IMR-90 (cell line): ENCODE data around the gene ITGA4. TPM values are rescaled to one million over a fixed set of nuclear protein-coding genes. Genes with fewer than 3 reads are reported as not detected.

Source experiments
- ATAC-seq: fragments of 200-7000 bp; cut with Tn5 transposase; 2 replicates; pipeline ENCODE4 v1.9.1; 2020; ENCODE audit warnings: low read depth, mild to moderate bottlenecking, moderate library complexity
- BruUV-seq: library from RNA; stranded (reverse); fragments of 400-500 nt; replicated peaks from 2 replicates; lab custom pipeline; 2021; lab: Mats Ljungman, UMichigan
- CTCF ChIA-PET: fragments of 300-600 bp; formaldehyde crosslinking; extraction: SDS; loops from one replicate; lab custom pipeline; 2021; ENCODE audit warnings: antibody characterized with exemption; lab: Yijun Ruan, JAX
- POLR2A ChIA-PET: fragments of 300-600 bp; sonication (Branson Sonifier 250); formaldehyde crosslinking; loops from one replicate; lab custom pipeline; 2022; ENCODE audit warnings: antibody characterized with exemption; ENCODE audit not compliant: unreplicated experiment; lab: Charles Lee
- DNase-seq: peaks from one replicate; pipeline ENCODE4 v3.0.0; 2013
- H2AFZ ChIP-seq: replicated peaks from 2 replicates; pipeline ENCODE3; 2013; ENCODE audit warnings: low read length, mild to moderate bottlenecking; ENCODE audit not compliant: poor library complexity
- H2AK5ac ChIP-seq: 2 replicates; pipeline ENCODE4 v1.6.1; 2013; ENCODE audit warnings: low read depth, low read length, inconsistent platforms
- H2AK9ac ChIP-seq: replicated peaks from 2 replicates; pipeline ENCODE3; 2013; ENCODE audit warnings: mild to moderate bottlenecking, low read depth, low read length, moderate library complexity; ENCODE audit not compliant: poor library complexity
- H2BK120ac ChIP-seq: 2 replicates; pipeline ENCODE4 v1.6.1; 2013; ENCODE audit warnings: low read depth, low read length, inconsistent platforms
- H2BK15ac ChIP-seq: 3 replicates; pipeline ENCODE4 v1.6.1; 2013; ENCODE audit warnings: low read depth, low read length, inconsistent platforms
- H2BK20ac ChIP-seq: 2 replicates; pipeline ENCODE4 v1.6.1; 2013; ENCODE audit warnings: low read depth, mild to moderate bottlenecking, inconsistent platforms, low read length, moderate library complexity
- H2BK5ac ChIP-seq: 2 replicates; pipeline ENCODE4 v1.6.1; 2013; ENCODE audit warnings: mild to moderate bottlenecking, low read depth, low read length, inconsistent platforms; ENCODE audit not compliant: poor library complexity, severe bottlenecking
- H3K14ac ChIP-seq: replicated peaks from 2 replicates; pipeline ENCODE4 v1.6.1; 2013; ENCODE audit warnings: low read depth, low read length, inconsistent platforms
- H3K18ac ChIP-seq: 2 replicates; pipeline ENCODE4 v1.6.1; 2013; ENCODE audit warnings: low read depth, low read length, control low read depth
- H3K23ac ChIP-seq: 2 replicates; pipeline ENCODE4 v1.6.1; 2013; ENCODE audit warnings: low read depth, low read length, inconsistent platforms
- H3K27ac ChIP-seq: 2 replicates; pipeline ENCODE4 v1.5.1; 2013; ENCODE audit warnings: mild to moderate bottlenecking, control low read depth, low read length; ENCODE audit not compliant: insufficient read depth
- H3K27me3 ChIP-seq: 2 replicates; pipeline ENCODE4 v1.6.1; 2013; ENCODE audit warnings: low read length; ENCODE audit not compliant: control insufficient read depth, insufficient read depth
- H3K36me3 ChIP-seq: 2 replicates; pipeline ENCODE4 v1.6.1; 2013; ENCODE audit warnings: low read length, mixed read lengths; ENCODE audit not compliant: control insufficient read depth, insufficient read depth
- H3K4ac ChIP-seq: 2 replicates; pipeline ENCODE4 v1.6.1; 2013; ENCODE audit warnings: low read depth, low read length, inconsistent platforms
- H3K4me1 ChIP-seq: 2 replicates; pipeline ENCODE4 v1.6.1; 2013; ENCODE audit warnings: low read length, mixed read lengths; ENCODE audit not compliant: control insufficient read depth, insufficient read depth
- H3K4me2 ChIP-seq: 2 replicates; pipeline ENCODE4 v1.6.1; 2013; ENCODE audit warnings: low read depth, mild to moderate bottlenecking, control low read depth, low read length, moderate library complexity
- H3K4me3 ChIP-seq: 2 replicates; pipeline ENCODE4 v1.5.1; 2013; ENCODE audit warnings: low read depth, mild to moderate bottlenecking, control low read depth, low read length, moderate library complexity; ENCODE audit not compliant: insufficient read depth
- H3K56ac ChIP-seq: 2 replicates; pipeline ENCODE4 v1.6.1; 2013; ENCODE audit warnings: low read length, inconsistent platforms; ENCODE audit not compliant: insufficient read depth; ENCODE audit errors: extremely low read depth
- H3K79me1 ChIP-seq, 2 experiments: 2 replicates each; pipeline ENCODE4 v1.6.1; 2013; ENCODE audit warnings: low read length in 2 of 2, inconsistent platforms in 1 of 2, low read depth in 1 of 2
- H3K9ac ChIP-seq: 2 replicates; pipeline ENCODE4 v1.6.1; 2013; ENCODE audit warnings: low read depth, low read length, control low read depth
- H3K9me1 ChIP-seq: 2 replicates; pipeline ENCODE4 v1.6.1; 2013; ENCODE audit warnings: low read length, inconsistent platforms; ENCODE audit not compliant: insufficient read depth
- H3K9me3 ChIP-seq: 2 replicates; pipeline ENCODE4 v1.6.1; 2013; ENCODE audit warnings: low read length; ENCODE audit not compliant: control insufficient read depth, insufficient read depth
- H4K20me1 ChIP-seq: 2 replicates; pipeline ENCODE4 v1.6.1; 2013; ENCODE audit warnings: low read length, inconsistent platforms; ENCODE audit not compliant: insufficient read depth
- H4K5ac ChIP-seq: 2 replicates; pipeline ENCODE4 v1.6.1; 2013; ENCODE audit warnings: mild to moderate bottlenecking, low read depth, low read length, control low read depth
- H4K8ac ChIP-seq, 2 experiments: 2 replicates each; pipeline ENCODE4 v1.6.1; 2013; ENCODE audit warnings: low read depth in 2 of 2, low read length in 2 of 2, control low read depth in 1 of 2, inconsistent platforms in 1 of 2
- H4K91ac ChIP-seq: 2 replicates; pipeline ENCODE4 v1.6.1; 2013; ENCODE audit warnings: low read depth, low read length, inconsistent platforms; ENCODE audit not compliant: insufficient read depth
- WGBS, 2 experiments: methylation state at CpG; one replicate each; pipeline versions ENCODE4 v1.1.5 to v1.1.7; 2013; ENCODE audit warnings: missing lambda C conversion rate in 2 of 2; ENCODE audit not compliant: insufficient read length in 1 of 2; ENCODE audit errors: extremely low coverage in 2 of 2; 5-methylcytosine and 5-hydroxymethylcytosine counted together
- dilution Hi-C: fragments of 300-500 bp; cut with HindIII; formaldehyde crosslinking; loops from one replicate; pipeline ENCODE4 v1.14.3; 2018; ENCODE audit warnings: low sequenced_read_pairs; ENCODE audit not compliant: unreplicated experiment
- in situ Hi-C: fragments of 300-500 bp; cut with MboI; formaldehyde crosslinking; loops from 3 replicates; pipeline ENCODE4 v1.14.3; 2019; ENCODE audit warnings: low sequenced_read_pairs, inconsistent platforms, mixed read lengths
- intact Hi-C: fragments of 100-400 bp; cut with micrococcal nuclease; formaldehyde crosslinking; loops from 2 replicates; pipeline ENCODE4 v1.10.0; 2022
- polyA plus RNA-seq, 3 experiments: library from polyadenylated mRNA; depleted of rRNA; stranded (reverse); fragments of >200 nt; gene quantifications; 2 replicates each; pipeline ENCODE4 v1.2.3, GENCODE V29; 2012; ENCODE audit warnings: low replicate concordance in 1 of 3
- total RNA-seq: library from RNA; depleted of rRNA; stranded (reverse); fragments of >200 nt; gene quantifications from 2 replicates; pipeline ENCODE4 v1.2.3, GENCODE V29; 2012
- TF ChIP-seq, protein P1 (sequence below): fragments of 150-350 bp; IDR thresholded peaks from 2 replicates; pipeline ENCODE4 v1.6.1; 2017; ENCODE audit warnings: mild to moderate bottlenecking, antibody characterized with exemption, low read length, low read depth

Gene ITGA4
- total and polyA plus RNA-seq, 2 of the 4 experiments (the other 2 are of a cell fraction): 6.9 to 13.6 TPM

DNA sequence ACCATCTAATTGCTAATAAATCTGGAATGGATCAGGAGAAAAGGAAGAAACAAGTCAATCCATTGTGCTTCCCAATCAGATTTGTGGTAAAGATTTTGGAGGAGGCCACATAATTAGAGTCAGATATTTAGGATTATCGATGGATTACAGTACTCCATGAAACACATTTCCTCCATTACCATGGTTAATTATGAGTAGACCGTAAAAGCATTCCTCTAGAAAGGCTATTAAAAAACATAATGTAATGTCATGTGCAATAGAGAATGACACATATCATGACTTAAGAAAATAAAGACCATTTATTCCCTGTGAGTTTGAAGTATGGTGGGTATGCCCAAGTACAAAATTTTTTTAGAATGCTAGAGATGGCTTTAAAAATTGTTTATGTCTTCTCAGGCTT is 96.1 kb downstream of the ITGA4 start:
- no peak overlapping the region for H2AK5ac ChIP-seq
- no peaks in the 10 kb centered on the region for H3K79me1 ChIP-seq
- TF ChIP-seq, protein P1, sequence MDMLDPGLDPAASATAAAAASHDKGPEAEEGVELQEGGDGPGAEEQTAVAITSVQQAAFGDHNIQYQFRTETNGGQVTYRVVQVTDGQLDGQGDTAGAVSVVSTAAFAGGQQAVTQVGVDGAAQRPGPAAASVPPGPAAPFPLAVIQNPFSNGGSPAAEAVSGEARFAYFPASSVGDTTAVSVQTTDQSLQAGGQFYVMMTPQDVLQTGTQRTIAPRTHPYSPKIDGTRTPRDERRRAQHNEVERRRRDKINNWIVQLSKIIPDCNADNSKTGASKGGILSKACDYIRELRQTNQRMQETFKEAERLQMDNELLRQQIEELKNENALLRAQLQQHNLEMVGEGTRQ: no peak
- intact Hi-C loops (no loop called here), in situ Hi-C loops (no loop called here), dilution Hi-C loops (no loop called here)
- no peak overlapping the region for H2AFZ ChIP-seq
- ChIA-PET CTCF (interaction anchor here (0.7 kb wide), 2 partner anchors 28 to 1537 kb away, joined by 3 to 6 read pairs; no protein-coding TSS in a partner anchor), POLR2A (no interaction called here)
- no peaks in the 10 kb centered on the region for H3K36me3 ChIP-seq
- H4K8ac ChIP-seq: no peak overlapping the region
- no peak overlapping the region for H3K14ac ChIP-seq
- H3K23ac ChIP-seq: no peak overlapping the region
- no peaks in the 10 kb centered on the region for H3K4me1 ChIP-seq
- H2AK9ac ChIP-seq: no peak overlapping the region
- H3K4ac ChIP-seq: no peak overlapping the region
- H4K20me1 ChIP-seq: no peaks in the 10 kb centered on the region
- no peaks in the 10 kb centered on the region for H3K27me3 ChIP-seq
- H4K91ac ChIP-seq: no peak overlapping the region
- WGBS, 2 experiments: no CpG with 5 or more reads among the region's 2 CpGs
- no peak overlapping the region for H2BK20ac ChIP-seq
- no peak overlapping the region for H2BK120ac ChIP-seq
- no peak overlapping the region for H4K5ac ChIP-seq
- DNase-seq: no peak
- no peak overlapping the region for H2BK5ac ChIP-seq
- ATAC-seq: no peak
- H3K4me3 ChIP-seq: no peak overlapping the region
- H3K27ac ChIP-seq: no peak overlapping the region
- no TSS peak for BruUV-seq
- H3K18ac ChIP-seq: no peak overlapping the region
- no peak overlapping the region for H2BK15ac ChIP-seq
- H3K56ac ChIP-seq: no peak overlapping the region
- no peaks in the 10 kb centered on the region for H3K9me3 ChIP-seq
- H3K9ac ChIP-seq: no peak overlapping the region
- H3K4me2 ChIP-seq: no peak overlapping the region
- no peaks in the 10 kb centered on the region for H3K9me1 ChIP-seq
